SK-N-SH treated with all-trans-retinoic acid at 6 μM for 48 hours (cell line): ENCODE data around the gene PBX3.

Source experiments
- ATAC-seq: fragments of 200-7000 bp; cut with Tn5 transposase; 3 replicates; pipeline ENCODE4 v1.9.1; 2020; ENCODE audit warnings: mild to moderate bottlenecking, moderate library complexity
- ARNTL ChIP-seq: fragments of 450-650 bp; formaldehyde crosslinking; IDR thresholded peaks from 2 replicates; pipeline ENCODE4 v1.5.0; 2020; ENCODE audit warnings: low read depth, mild to moderate bottlenecking, moderate library complexity, borderline replicate concordance
- BACH2 ChIP-seq: fragments of 250-450 bp; sonication (Bioruptor Pico); IDR thresholded peaks from 2 replicates; pipeline ENCODE4 v1.9.0; 2021; ENCODE audit warnings: mild to moderate bottlenecking, borderline replicate concordance
- CSDC2 ChIP-seq: fragments of 250-450 bp; sonication (Bioruptor Pico); IDR thresholded peaks from 2 replicates; pipeline ENCODE4 v1.5.0; 2020; ENCODE audit warnings: mild to moderate bottlenecking, moderate library complexity
- ESRRG ChIP-seq: fragments of 250-450 bp; sonication (Bioruptor Pico); IDR thresholded peaks from 2 replicates; pipeline ENCODE4 v1.6.1; 2021; ENCODE audit warnings: mild to moderate bottlenecking
- GLIS3 ChIP-seq: fragments of 250-450 bp; sonication (Bioruptor Pico); IDR thresholded peaks from 2 replicates; pipeline ENCODE4 v1.5.0; 2020; ENCODE audit warnings: mild to moderate bottlenecking, moderate library complexity
- ISL1 ChIP-seq: fragments of 250-450 bp; sonication (Bioruptor Pico); IDR thresholded peaks from 2 replicates; pipeline ENCODE4 v2.1.2; 2022; ENCODE audit warnings: mild to moderate bottlenecking, moderate library complexity
- PPARA ChIP-seq: fragments of 250-450 bp; sonication (Bioruptor Pico); IDR thresholded peaks from 2 replicates; pipeline ENCODE4 v1.5.0; 2020; ENCODE audit warnings: mild to moderate bottlenecking, borderline replicate concordance
- RARB ChIP-seq: fragments of 250-450 bp; sonication (Bioruptor Pico); IDR thresholded peaks from 2 replicates; pipeline ENCODE4 v1.8.0; 2021; ENCODE audit warnings: mild to moderate bottlenecking, moderate library complexity
- SNAI2 ChIP-seq: fragments of 250-450 bp; sonication (Bioruptor Pico); IDR thresholded peaks from 2 replicates; pipeline ENCODE4 v1.5.0; 2020; ENCODE audit warnings: mild to moderate bottlenecking, moderate library complexity
- TCF4 ChIP-seq: fragments of 250-450 bp; sonication (Bioruptor Pico); IDR thresholded peaks from 2 replicates; pipeline ENCODE4 v1.8.0; 2021; ENCODE audit warnings: mild to moderate bottlenecking, moderate library complexity, borderline replicate concordance
- TOX ChIP-seq: fragments of 250-450 bp; sonication (Bioruptor Pico); IDR thresholded peaks from 2 replicates; pipeline ENCODE4 v1.8.0; 2021; ENCODE audit warnings: mild to moderate bottlenecking, moderate library complexity, borderline replicate concordance
- ZC3H10 ChIP-seq: fragments of 250-450 bp; sonication (Bioruptor Pico); IDR thresholded peaks from 2 replicates; pipeline ENCODE4 v1.5.1; 2021; ENCODE audit warnings: mild to moderate bottlenecking, moderate library complexity
- ZFP3 ChIP-seq: fragments of 250-450 bp; sonication (Bioruptor Pico); IDR thresholded peaks from 2 replicates; pipeline ENCODE4 v1.5.0; 2020; ENCODE audit warnings: mild to moderate bottlenecking, moderate library complexity
- ZNF565 ChIP-seq: fragments of 450-650 bp; formaldehyde crosslinking; conservative IDR thresholded peaks from 2 replicates; pipeline ENCODE4 v1.5.0; 2020; ENCODE audit warnings: low read depth, mild to moderate bottlenecking, moderate library complexity
- ZNF70 ChIP-seq: fragments of 450-650 bp; formaldehyde crosslinking; IDR thresholded peaks from 2 replicates; pipeline ENCODE4 v1.5.0; 2020; ENCODE audit warnings: mild to moderate bottlenecking, moderate library complexity
- ZNF8 ChIP-seq: fragments of 450-650 bp; formaldehyde crosslinking; IDR thresholded peaks from 2 replicates; pipeline ENCODE4 v1.5.0; 2020; ENCODE audit warnings: mild to moderate bottlenecking, moderate library complexity
- TF ChIP-seq, protein P1 (sequence below): fragments of 250-450 bp; sonication (Bioruptor Pico); IDR thresholded peaks from 2 replicates; pipeline ENCODE4 v1.5.0; 2020; ENCODE audit warnings: mild to moderate bottlenecking, moderate library complexity
- TF ChIP-seq, protein P2 (sequence below): fragments of 250-450 bp; sonication (Bioruptor Pico); IDR thresholded peaks from 2 replicates; pipeline ENCODE4 v1.8.0; 2021; ENCODE audit warnings: low read depth, mild to moderate bottlenecking, moderate library complexity, borderline replicate concordance
- TF ChIP-seq, protein P3 (sequence below): fragments of 250-450 bp; sonication (Bioruptor Pico); IDR thresholded peaks from 2 replicates; pipeline ENCODE4 v1.8.0; 2020; ENCODE audit warnings: mild to moderate bottlenecking, moderate library complexity, borderline replicate concordance

Gene PBX3

DNA sequence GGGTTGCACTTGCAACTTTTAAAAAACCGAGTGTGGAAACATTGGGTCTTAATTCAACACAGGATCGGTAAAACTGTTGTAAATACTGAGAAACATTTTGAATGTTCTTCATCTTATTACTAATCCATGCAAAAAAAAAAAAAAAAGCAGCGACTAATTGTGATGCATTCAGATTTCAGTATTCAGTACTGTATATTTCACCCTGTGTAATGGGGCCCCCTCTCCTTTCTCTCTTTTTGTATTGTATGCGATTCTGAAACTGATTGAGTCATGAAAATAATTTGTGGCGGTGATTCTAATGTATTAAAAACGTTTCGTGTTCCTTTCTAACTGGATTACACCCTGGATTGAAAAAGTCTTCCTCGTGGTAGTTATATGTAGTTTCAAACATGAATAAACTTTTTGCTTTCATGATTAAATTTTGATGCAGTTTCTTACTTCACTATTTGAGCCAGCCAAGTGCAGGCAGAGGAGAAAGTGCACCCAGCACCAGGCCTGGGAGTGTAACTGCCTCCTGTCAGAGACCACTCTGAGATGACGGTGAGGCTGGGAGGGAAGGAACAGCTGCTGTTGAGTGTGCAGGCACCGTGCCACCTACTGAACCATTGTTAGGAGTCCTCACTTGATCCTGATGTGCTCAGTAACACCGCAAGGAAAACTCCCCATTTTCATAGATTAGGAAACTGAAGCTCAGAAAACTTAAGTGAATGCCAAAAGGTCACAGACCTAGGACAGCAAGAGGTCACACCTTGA, 220.0 kb downstream of the PBX3 start (continued):
- TF ChIP-seq, protein P1, sequence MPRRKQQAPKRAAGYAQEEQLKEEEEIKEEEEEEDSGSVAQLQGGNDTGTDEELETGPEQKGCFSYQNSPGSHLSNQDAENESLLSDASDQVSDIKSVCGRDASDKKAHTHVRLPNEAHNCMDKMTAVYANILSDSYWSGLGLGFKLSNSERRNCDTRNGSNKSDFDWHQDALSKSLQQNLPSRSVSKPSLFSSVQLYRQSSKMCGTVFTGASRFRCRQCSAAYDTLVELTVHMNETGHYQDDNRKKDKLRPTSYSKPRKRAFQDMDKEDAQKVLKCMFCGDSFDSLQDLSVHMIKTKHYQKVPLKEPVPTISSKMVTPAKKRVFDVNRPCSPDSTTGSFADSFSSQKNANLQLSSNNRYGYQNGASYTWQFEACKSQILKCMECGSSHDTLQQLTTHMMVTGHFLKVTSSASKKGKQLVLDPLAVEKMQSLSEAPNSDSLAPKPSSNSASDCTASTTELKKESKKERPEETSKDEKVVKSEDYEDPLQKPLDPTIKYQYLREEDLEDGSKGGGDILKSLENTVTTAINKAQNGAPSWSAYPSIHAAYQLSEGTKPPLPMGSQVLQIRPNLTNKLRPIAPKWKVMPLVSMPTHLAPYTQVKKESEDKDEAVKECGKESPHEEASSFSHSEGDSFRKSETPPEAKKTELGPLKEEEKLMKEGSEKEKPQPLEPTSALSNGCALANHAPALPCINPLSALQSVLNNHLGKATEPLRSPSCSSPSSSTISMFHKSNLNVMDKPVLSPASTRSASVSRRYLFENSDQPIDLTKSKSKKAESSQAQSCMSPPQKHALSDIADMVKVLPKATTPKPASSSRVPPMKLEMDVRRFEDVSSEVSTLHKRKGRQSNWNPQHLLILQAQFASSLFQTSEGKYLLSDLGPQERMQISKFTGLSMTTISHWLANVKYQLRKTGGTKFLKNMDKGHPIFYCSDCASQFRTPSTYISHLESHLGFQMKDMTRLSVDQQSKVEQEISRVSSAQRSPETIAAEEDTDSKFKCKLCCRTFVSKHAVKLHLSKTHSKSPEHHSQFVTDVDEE: no peak
- TF ChIP-seq ZC3H10 (CRISPR knock-in tag): no peak
- TF ChIP-seq, protein P2, sequence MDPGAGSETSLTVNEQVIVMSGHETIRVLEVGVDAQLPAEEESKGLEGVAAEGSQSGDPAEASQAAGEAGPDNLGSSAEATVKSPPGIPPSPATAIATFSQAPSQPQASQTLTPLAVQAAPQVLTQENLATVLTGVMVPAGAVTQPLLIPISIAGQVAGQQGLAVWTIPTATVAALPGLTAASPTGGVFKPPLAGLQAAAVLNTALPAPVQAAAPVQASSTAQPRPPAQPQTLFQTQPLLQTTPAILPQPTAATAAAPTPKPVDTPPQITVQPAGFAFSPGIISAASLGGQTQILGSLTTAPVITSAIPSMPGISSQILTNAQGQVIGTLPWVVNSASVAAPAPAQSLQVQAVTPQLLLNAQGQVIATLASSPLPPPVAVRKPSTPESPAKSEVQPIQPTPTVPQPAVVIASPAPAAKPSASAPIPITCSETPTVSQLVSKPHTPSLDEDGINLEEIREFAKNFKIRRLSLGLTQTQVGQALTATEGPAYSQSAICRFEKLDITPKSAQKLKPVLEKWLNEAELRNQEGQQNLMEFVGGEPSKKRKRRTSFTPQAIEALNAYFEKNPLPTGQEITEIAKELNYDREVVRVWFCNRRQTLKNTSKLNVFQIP (CRISPR knock-in tag): no peak

DNA sequence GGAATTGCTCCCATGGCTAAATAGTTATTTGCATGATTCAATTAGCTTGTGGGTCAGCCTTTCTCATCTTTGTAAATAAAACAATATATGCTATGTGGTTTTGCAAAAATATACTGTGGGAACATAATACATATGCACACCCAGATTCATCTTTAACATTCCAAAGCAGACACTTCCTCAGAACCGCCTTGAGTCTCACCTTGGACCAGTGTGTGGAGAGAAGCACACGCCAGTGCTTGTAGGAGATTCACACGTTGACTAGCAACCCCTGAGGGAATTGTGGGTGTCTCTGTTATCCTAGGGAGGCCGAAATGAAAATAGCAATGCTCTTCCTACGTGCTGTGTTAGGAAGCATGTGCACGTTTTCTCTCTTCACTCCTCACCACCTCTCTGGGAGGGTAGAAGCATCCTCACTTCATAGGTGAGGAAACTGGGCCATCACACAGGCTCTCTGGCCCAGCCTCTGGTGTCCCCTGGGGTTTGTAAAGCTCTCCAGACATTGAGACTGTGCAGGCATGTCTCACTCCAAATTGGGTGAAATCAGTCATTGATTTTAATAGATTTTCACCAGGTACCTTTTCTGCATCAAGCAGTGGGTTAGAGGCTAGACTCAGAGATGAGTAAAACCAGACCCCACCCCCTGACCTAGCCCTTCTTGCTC, 221.7 kb downstream of the PBX3 start:
- no peak for ATAC-seq
- TF ChIP-seq, protein P3, sequence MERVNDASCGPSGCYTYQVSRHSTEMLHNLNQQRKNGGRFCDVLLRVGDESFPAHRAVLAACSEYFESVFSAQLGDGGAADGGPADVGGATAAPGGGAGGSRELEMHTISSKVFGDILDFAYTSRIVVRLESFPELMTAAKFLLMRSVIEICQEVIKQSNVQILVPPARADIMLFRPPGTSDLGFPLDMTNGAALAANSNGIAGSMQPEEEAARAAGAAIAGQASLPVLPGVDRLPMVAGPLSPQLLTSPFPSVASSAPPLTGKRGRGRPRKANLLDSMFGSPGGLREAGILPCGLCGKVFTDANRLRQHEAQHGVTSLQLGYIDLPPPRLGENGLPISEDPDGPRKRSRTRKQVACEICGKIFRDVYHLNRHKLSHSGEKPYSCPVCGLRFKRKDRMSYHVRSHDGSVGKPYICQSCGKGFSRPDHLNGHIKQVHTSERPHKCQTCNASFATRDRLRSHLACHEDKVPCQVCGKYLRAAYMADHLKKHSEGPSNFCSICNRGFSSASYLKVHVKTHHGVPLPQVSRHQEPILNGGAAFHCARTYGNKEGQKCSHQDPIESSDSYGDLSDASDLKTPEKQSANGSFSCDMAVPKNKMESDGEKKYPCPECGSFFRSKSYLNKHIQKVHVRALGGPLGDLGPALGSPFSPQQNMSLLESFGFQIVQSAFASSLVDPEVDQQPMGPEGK: no peak
- TF ChIP-seq ZNF565: no peak
- TF ChIP-seq TCF4 (CRISPR knock-in tag): no peak
- no peak for TF ChIP-seq ZNF70
- TF ChIP-seq TOX (CRISPR knock-in tag): no peak
- TF ChIP-seq, protein P2 (CRISPR knock-in tag): no peak
- no peak for TF ChIP-seq ZFP3 (CRISPR knock-in tag)
- TF ChIP-seq RARB: no peak
- TF ChIP-seq, protein P1: no peak

DNA sequence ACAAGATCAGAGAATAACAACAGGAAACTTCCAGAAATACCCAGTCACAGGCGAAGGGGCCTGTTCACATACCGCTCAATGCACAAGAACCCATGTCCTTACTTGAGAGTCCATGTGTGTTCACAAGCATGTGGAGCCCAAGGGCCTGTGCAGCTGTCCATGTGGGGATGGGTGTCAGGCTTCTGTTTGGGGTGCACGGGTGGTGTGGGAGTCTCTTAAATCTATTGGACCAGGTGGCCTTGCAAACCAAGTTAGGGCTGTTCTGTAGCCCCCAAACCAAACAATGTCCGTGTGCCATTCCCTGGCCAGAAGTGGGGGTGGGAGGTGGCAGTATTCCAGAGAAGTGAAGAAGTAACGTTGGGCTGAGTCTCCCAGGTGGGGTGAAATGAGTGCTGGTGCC, 222.3 kb downstream of the PBX3 start:
- ATAC-seq: no peak; the same call in 2 of the 3 replicates
- TF ChIP-seq ARNTL (CRISPR knock-in tag): no peak
- no peak for TF ChIP-seq BACH2 (CRISPR knock-in tag)
- TF ChIP-seq, protein P3: no peak
- TF ChIP-seq ISL1 (CRISPR knock-in tag): no peak
- no peak for TF ChIP-seq CSDC2
- no peak for TF ChIP-seq ZNF70
- no peak for TF ChIP-seq RARB
- no peak for TF ChIP-seq ZC3H10 (CRISPR knock-in tag)
- no peak for TF ChIP-seq PPARA
- no peak for TF ChIP-seq ZNF8 (CRISPR knock-in tag)
- no peak for TF ChIP-seq ESRRG (CRISPR knock-in tag)
- TF ChIP-seq, protein P1: no peak
- TF ChIP-seq TCF4 (CRISPR knock-in tag): no peak
- TF ChIP-seq TOX (CRISPR knock-in tag): no peak
- no peak for TF ChIP-seq GLIS3 (CRISPR knock-in tag)
- TF ChIP-seq SNAI2 (CRISPR knock-in tag): no peak
